HG02840 (cell line): ENCODE data around the gene HIPK3.
A peak's percentile ranks its signal among the peaks of the same experiment; 100 is the strongest.
"Not testable (repeated sequence)": the region's sequence is repeated elsewhere in the genome, so short reads cannot be mapped to it uniquely, and the experiment has no call there.

ENCODE experiments used
- ATAC-seq: cut with Tn5 transposase; IDR thresholded peaks from one replicate; pipeline ENCODE4 v1.9.1; 2021; ENCODE audit warnings: mild to moderate bottlenecking, moderate library complexity, moderate number of reproducible peaks; ENCODE audit not compliant: unreplicated experiment, low FRiP score

HIPK3 gene

GRCh38 chr11:33257160-33257896, at the start of gene HIPK3:
Gene HIPK3 (plus strand): TSS chr11:33257381.
- ATAC-seq = peak; percentile 72

GRCh38 chr11:33207408-33207985, 49.7 kb upstream of the HIPK3 start:
- no peak for ATAC-seq

- ATAC-seq = no peak
These were observed 49.0 kb upstream of the HIPK3 start for GRCh38 chr11:33208150-33208549.

- ATAC-seq = no peak
These were observed 46.0 kb upstream of the HIPK3 start for GRCh38 chr11:33211153-33211552.

- ATAC-seq = no peak
These were observed 45.6 kb upstream of the HIPK3 start for GRCh38 chr11:33211580-33211979.

- no peak for ATAC-seq
These were observed 43.0 kb upstream of the HIPK3 start for GRCh38 chr11:33214187-33214586.

- ATAC-seq = no peak
These were observed 42.4 kb upstream of the HIPK3 start for GRCh38 chr11:33214767-33215166.

GRCh38 chr11:33216676-33217075, 40.5 kb upstream of the HIPK3 start:
- ATAC-seq = not testable (repeated sequence)

- no peak for ATAC-seq
These were observed 35.0 kb upstream of the HIPK3 start for GRCh38 chr11:33222052-33222750.

- ATAC-seq = no peak
These were observed 31.8 kb upstream of the HIPK3 start for GRCh38 chr11:33225371-33225770.

GRCh38 chr11:33227578-33228261, 29.5 kb upstream of the HIPK3 start:
- no peak for ATAC-seq

GRCh38 chr11:33234397-33235190, 22.6 kb upstream of the HIPK3 start:
- ATAC-seq = no peak

GRCh38 chr11:33237039-33237597, 20.1 kb upstream of the HIPK3 start:
- ATAC-seq = no peak

GRCh38 chr11:33242575-33242974, 14.6 kb upstream of the HIPK3 start:
- no peak for ATAC-seq

GRCh38 chr11:33243654-33244053, 13.5 kb upstream of the HIPK3 start:
- not testable (repeated sequence) for ATAC-seq

GRCh38 chr11:33248416-33248971, 8.7 kb upstream of the HIPK3 start:
- no peak for ATAC-seq

- no peak for ATAC-seq
These were observed 959 bp upstream of the HIPK3 start for GRCh38 chr11:33256031-33256812.

GRCh38 chr11:33256813-33257159, 395 bp upstream of the HIPK3 start:
- no peak for ATAC-seq
